ENCODE data around the gene MTG2. TPM values are rescaled to one million over a fixed set of nuclear protein-coding genes. Genes with fewer than 3 reads are reported as not detected.

Gene MTG2
- total and polyA plus RNA-seq, 2 experiments from 2014 or later, result 11.3 to 11.7 TPM

DNA sequence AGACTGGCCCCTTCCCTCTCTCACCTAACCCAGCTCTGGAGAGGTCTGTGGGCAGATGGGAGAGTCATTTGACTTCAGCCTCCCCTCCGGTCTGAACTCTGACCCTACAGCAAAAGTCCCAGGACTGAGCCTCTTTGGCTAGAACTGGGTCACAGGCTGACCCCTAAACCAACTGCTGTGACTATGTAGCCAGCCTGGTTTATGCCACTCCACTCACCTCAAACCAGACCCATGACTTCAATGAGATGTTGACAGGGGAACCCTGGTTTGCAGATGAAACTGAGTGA, 54.6 kb downstream of the MTG2 start (continued):
- TF ChIP-seq EZH2 (IDR thresholded peaks at IDR 0.05; ENCODE audit: low read depth, unreplicated experiment) (no peak), POLR2AphosphoS5 (IDR thresholded peaks at IDR 0.05; ENCODE audit: low read depth) (no peak), ZNF331 (CRISPR knock-in tag; IDR thresholded peaks at IDR 0.05; ENCODE audit: low read depth) (no peak)
- TF ChIP-seq, protein P1, sequence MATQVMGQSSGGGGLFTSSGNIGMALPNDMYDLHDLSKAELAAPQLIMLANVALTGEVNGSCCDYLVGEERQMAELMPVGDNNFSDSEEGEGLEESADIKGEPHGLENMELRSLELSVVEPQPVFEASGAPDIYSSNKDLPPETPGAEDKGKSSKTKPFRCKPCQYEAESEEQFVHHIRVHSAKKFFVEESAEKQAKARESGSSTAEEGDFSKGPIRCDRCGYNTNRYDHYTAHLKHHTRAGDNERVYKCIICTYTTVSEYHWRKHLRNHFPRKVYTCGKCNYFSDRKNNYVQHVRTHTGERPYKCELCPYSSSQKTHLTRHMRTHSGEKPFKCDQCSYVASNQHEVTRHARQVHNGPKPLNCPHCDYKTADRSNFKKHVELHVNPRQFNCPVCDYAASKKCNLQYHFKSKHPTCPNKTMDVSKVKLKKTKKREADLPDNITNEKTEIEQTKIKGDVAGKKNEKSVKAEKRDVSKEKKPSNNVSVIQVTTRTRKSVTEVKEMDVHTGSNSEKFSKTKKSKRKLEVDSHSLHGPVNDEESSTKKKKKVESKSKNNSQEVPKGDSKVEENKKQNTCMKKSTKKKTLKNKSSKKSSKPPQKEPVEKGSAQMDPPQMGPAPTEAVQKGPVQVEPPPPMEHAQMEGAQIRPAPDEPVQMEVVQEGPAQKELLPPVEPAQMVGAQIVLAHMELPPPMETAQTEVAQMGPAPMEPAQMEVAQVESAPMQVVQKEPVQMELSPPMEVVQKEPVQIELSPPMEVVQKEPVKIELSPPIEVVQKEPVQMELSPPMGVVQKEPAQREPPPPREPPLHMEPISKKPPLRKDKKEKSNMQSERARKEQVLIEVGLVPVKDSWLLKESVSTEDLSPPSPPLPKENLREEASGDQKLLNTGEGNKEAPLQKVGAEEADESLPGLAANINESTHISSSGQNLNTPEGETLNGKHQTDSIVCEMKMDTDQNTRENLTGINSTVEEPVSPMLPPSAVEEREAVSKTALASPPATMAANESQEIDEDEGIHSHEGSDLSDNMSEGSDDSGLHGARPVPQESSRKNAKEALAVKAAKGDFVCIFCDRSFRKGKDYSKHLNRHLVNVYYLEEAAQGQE (IDR thresholded peaks at IDR 0.05; ENCODE audit: unreplicated experiment), result no peak
- TF ChIP-seq, protein P2, sequence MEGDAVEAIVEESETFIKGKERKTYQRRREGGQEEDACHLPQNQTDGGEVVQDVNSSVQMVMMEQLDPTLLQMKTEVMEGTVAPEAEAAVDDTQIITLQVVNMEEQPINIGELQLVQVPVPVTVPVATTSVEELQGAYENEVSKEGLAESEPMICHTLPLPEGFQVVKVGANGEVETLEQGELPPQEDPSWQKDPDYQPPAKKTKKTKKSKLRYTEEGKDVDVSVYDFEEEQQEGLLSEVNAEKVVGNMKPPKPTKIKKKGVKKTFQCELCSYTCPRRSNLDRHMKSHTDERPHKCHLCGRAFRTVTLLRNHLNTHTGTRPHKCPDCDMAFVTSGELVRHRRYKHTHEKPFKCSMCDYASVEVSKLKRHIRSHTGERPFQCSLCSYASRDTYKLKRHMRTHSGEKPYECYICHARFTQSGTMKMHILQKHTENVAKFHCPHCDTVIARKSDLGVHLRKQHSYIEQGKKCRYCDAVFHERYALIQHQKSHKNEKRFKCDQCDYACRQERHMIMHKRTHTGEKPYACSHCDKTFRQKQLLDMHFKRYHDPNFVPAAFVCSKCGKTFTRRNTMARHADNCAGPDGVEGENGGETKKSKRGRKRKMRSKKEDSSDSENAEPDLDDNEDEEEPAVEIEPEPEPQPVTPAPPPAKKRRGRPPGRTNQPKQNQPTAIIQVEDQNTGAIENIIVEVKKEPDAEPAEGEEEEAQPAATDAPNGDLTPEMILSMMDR (conservative IDR thresholded peaks at IDR 0.05; ENCODE audit: low read depth in 2 of 2), result no peak

DNA sequence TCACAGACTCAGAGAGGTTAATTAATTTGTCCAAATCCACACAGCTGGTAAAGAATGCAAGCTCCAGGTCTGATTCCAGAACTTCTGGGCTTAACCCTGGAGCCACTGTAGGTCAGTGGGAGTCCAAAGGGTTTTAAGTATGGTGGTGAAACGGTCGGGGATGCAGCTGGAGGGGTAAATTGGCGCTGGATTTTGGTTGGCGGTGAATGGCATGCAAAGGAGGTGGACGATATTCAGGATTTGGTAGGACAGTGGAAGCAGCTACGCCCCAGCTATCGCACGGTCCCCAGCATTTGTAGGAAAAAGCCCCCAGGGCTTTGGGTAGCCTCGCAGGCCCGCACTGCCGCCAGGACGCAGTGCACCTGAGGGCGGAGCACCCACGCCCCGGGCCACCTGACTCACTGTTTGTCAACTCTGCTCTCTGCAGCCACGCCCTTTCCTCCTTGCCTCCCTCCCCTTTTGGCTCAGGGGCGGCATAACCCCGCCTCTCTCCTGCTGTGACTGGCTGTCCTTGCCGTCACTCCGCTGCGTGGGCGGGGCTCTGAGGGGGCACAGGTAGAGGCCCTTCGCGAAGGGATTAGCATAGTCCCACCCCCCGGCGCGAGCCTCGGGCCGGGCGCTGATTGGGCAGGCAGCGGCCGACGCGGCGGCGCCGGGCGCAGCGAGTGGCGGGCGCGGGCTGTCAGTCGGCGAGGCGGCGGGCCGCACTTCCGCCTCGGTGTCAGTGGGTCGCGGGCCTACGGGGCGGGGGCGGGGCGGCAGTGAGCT, 55.2 kb downstream of the MTG2 start, which contains the start of gene OSBPL2:
OSBPL2 (plus strand) TSS at position 721 of the 768 bp plus-strand sequence. CDS start 17,664 bp downstream, outside the sequence.
- Histone ChIP-seq H3K36me3 (ENCODE audit: insufficient read depth) (no peaks in the 10 kb centered on the region), H3K27me3 (ENCODE audit: insufficient read depth) (no peaks in the 10 kb centered on the region), H2AFZ (peak within 1 kb of the TSS; percentile 73), H3K4me3 (peak within 1 kb of the TSS; percentile 83), H3K4me2 (peak within 1 kb of the TSS; percentile 96), H3K4me1 (ENCODE audit: insufficient read depth) (peaks cover 9% of the 10 kb centered on the region), H3K79me2 (replicated peaks; ENCODE audit: insufficient read depth) (peaks cover 40% of the 10 kb centered on the region), H4K20me1 (replicated peaks; ENCODE audit: insufficient read depth) (peaks cover 15% of the 10 kb centered on the region), H3K9me2 (ENCODE audit: insufficient read depth) (no peaks in the 10 kb centered on the region), H3K27ac (ENCODE audit: low read depth) (peak within 1 kb of the TSS; percentile 66; the same call in 1 of the 2 replicates), H3F3A (replicated peaks; ENCODE audit: low read depth) (0 out of 2 replicates have a peak, but pooled peaks cover 3% of the 10 kb centered on the region)
- Mint-ChIP-seq H3K9me3 (no peaks in the 10 kb centered on the region), H3K36me3 (ENCODE audit: low read depth) (peaks cover 5% of the 10 kb centered on the region; the same call in 1 of the 3 replicates), H3K27me3 (ENCODE audit: insufficient read depth, low read depth, poor library complexity) (peaks cover 12% of the 10 kb centered on the region), H3K4me1 (peaks cover 6% of the 10 kb centered on the region; the same call in 2 of the 3 replicates), H3K27ac (peak within 1 kb of the TSS; percentile 90; the same call in 1 of the 2 replicates), H3K4me3 (peak within 1 kb of the TSS; percentile 83)
- ATAC-seq (peak; percentile 89), DNase-seq (ENCODE audit: low spot score) (peak; percentile 98)
- TF ChIP-seq STAT1 (IDR thresholded peaks at IDR 0.05; ENCODE audit: unreplicated experiment) (no peak), CREB1 (CRISPR knock-in tag; IDR thresholded peaks at IDR 0.05; ENCODE audit: low read depth) (peak; percentile 86), EZH2 (IDR thresholded peaks at IDR 0.05; ENCODE audit: low read depth, unreplicated experiment) (no peak), POLR2AphosphoS5 (IDR thresholded peaks at IDR 0.05; ENCODE audit: low read depth) (no peak)
- TF ChIP-seq, protein P3, sequence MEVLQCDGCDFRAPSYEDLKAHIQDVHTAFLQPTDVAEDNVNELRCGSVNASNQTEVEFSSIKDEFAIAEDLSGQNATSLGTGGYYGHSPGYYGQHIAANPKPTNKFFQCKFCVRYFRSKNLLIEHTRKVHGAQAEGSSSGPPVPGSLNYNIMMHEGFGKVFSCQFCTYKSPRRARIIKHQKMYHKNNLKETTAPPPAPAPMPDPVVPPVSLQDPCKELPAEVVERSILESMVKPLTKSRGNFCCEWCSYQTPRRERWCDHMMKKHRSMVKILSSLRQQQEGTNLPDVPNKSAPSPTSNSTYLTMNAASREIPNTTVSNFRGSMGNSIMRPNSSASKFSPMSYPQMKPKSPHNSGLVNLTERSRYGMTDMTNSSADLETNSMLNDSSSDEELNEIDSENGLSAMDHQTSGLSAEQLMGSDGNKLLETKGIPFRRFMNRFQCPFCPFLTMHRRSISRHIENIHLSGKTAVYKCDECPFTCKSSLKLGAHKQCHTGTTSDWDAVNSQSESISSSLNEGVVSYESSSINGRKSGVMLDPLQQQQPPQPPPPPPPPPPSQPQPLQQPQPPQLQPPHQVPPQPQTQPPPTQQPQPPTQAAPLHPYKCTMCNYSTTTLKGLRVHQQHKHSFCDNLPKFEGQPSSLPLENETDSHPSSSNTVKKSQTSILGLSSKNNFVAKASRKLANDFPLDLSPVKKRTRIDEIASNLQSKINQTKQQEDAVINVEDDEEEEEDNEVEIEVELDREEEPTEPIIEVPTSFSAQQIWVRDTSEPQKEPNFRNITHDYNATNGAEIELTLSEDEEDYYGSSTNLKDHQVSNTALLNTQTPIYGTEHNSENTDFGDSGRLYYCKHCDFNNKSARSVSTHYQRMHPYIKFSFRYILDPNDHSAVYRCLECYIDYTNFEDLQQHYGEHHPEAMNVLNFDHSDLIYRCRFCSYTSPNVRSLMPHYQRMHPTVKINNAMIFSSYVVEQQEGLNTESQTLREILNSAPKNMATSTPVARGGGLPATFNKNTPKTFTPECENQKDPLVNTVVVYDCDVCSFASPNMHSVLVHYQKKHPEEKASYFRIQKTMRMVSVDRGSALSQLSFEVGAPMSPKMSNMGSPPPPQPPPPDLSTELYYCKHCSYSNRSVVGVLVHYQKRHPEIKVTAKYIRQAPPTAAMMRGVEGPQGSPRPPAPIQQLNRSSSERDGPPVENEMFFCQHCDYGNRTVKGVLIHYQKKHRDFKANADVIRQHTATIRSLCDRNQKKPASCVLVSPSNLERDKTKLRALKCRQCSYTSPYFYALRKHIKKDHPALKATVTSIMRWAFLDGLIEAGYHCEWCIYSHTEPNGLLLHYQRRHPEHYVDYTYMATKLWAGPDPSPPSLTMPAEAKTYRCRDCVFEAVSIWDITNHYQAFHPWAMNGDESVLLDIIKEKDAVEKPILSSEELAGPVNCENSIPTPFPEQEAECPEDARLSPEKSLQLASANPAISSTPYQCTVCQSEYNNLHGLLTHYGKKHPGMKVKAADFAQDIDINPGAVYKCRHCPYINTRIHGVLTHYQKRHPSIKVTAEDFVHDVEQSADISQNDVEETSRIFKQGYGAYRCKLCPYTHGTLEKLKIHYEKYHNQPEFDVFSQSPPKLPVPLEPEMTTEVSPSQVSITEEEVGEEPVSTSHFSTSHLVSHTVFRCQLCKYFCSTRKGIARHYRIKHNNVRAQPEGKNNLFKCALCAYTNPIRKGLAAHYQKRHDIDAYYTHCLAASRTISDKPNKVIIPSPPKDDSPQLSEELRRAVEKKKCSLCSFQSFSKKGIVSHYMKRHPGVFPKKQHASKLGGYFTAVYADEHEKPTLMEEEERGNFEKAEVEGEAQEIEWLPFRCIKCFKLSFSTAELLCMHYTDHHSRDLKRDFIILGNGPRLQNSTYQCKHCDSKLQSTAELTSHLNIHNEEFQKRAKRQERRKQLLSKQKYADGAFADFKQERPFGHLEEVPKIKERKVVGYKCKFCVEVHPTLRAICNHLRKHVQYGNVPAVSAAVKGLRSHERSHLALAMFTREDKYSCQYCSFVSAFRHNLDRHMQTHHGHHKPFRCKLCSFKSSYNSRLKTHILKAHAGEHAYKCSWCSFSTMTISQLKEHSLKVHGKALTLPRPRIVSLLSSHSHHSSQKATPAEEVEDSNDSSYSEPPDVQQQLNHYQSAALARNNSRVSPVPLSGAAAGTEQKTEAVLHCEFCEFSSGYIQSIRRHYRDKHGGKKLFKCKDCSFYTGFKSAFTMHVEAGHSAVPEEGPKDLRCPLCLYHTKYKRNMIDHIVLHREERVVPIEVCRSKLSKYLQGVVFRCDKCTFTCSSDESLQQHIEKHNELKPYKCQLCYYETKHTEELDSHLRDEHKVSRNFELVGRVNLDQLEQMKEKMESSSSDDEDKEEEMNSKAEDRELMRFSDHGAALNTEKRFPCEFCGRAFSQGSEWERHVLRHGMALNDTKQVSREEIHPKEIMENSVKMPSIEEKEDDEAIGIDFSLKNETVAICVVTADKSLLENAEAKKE (CRISPR knock-in tag; IDR thresholded peaks at IDR 0.05), result no peak

All from GM23338 (cell line).